ENCODE measurements around the gene ATP2A2.

DNA sequence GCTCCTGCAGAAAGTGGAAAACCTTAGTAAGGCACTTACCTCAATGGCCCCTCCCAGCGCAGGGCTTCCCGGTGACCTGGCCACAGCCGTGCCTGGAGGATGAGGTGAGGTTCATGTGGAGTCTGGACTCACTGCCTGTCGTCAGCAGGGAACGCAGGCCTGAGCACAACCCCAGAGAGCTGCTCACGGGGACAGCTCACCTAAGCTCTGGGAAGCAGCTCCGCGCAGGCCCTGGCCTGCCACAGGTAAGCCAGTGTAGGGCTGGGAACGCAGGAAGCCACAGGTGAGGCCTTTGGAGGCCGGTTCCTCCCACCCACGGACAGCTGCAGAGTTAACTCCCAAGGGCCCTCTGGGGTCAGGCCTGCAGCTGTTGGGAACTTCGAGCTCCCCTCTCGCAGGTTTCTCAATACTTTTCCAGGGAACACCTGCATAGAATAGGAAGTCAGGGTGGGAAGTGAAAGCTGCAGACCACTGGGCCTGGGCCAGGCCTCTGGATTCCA, 89.7 kb downstream of the ATP2A2 start:
- TF ChIP-seq POLR2AphosphoS5 (IDR thresholded peaks at IDR 0.05; ENCODE audit: low read depth, low read length) (no peak; the same call in 1 of the 2 replicates), NRF1 (IDR thresholded peaks at IDR 0.05; ENCODE audit: low read depth, low read length) (no peak), CBX8 (IDR thresholded peaks at IDR 0.05; ENCODE audit: borderline replicate concordance, low read depth, low read length) (no peak), TAF1 (IDR thresholded peaks at IDR 0.05; ENCODE audit: low read depth, low read length) (no peak), EP300 (IDR thresholded peaks at IDR 0.05; ENCODE audit: borderline replicate concordance in 1 of 2, low read depth in 2 of 2, low read length in 2 of 2) (no peak), RXRA (IDR thresholded peaks at IDR 0.05; ENCODE audit: insufficient read depth, low read depth, low read length) (no peak), EZH2 (IDR thresholded peaks at IDR 0.05; ENCODE audit: low read depth, low read length, severe bottlenecking) (no peak), GTF2F1 (IDR thresholded peaks at IDR 0.05; ENCODE audit: borderline replicate concordance, low read depth, low read length) (no peak), EGR1 (IDR thresholded peaks at IDR 0.05; ENCODE audit: borderline replicate concordance, low read depth, low read length) (no peak), SP1 (IDR thresholded peaks at IDR 0.05; ENCODE audit: low read depth, low read length) (no peak), SIN3A (conservative IDR thresholded peaks at IDR 0.05 in 1 of 2, IDR thresholded peaks at IDR 0.05 in 1 of 2; ENCODE audit: low read depth in 1 of 2, low read length in 2 of 2) (no peak)
- TF ChIP-seq, protein P1, sequence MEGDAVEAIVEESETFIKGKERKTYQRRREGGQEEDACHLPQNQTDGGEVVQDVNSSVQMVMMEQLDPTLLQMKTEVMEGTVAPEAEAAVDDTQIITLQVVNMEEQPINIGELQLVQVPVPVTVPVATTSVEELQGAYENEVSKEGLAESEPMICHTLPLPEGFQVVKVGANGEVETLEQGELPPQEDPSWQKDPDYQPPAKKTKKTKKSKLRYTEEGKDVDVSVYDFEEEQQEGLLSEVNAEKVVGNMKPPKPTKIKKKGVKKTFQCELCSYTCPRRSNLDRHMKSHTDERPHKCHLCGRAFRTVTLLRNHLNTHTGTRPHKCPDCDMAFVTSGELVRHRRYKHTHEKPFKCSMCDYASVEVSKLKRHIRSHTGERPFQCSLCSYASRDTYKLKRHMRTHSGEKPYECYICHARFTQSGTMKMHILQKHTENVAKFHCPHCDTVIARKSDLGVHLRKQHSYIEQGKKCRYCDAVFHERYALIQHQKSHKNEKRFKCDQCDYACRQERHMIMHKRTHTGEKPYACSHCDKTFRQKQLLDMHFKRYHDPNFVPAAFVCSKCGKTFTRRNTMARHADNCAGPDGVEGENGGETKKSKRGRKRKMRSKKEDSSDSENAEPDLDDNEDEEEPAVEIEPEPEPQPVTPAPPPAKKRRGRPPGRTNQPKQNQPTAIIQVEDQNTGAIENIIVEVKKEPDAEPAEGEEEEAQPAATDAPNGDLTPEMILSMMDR (IDR thresholded peaks at IDR 0.05; ENCODE audit: control extremely low read depth in 1 of 3, insufficient read depth in 1 of 3, low read depth in 1 of 3, low read length in 3 of 3), result no peak
- TF ChIP-seq, protein P2, sequence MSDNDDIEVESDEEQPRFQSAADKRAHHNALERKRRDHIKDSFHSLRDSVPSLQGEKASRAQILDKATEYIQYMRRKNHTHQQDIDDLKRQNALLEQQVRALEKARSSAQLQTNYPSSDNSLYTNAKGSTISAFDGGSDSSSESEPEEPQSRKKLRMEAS (IDR thresholded peaks at IDR 0.05), result no peak
- TF ChIP-seq, protein P3, sequence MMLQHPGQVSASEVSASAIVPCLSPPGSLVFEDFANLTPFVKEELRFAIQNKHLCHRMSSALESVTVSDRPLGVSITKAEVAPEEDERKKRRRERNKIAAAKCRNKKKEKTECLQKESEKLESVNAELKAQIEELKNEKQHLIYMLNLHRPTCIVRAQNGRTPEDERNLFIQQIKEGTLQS (IDR thresholded peaks at IDR 0.05; ENCODE audit: insufficient read depth, low read depth, low read length), result no peak
